ENCODE data around the gene TMEM215.
"Not testable (repeated sequence)": the region's sequence is repeated elsewhere in the genome, so short reads cannot be mapped to it uniquely, and the experiment has no call there.

The TMEM215 gene

GRCh38 chr9:32782476-32783167 lies 718 bp upstream of the TMEM215 start:
- no peak overlapping the region for H3K27ac ChIP-seq

GRCh38 chr9:32787816-32788215 lies 4.5 kb downstream of the TMEM215 start:
- H3K9me3 ChIP-seq = no peaks in the 10 kb centered on the region
- H3K27ac ChIP-seq = no peak overlapping the region
- H3K4me3 ChIP-seq (ENCODE audit: low read depth in 1 of 2, low read length in 1 of 2) = no peak overlapping the region
- no peaks in the 10 kb centered on the region for H3K4me1 ChIP-seq (ENCODE audit: control insufficient read depth in 1 of 2, insufficient read depth in 1 of 2, low read depth in 1 of 2, low read length in 1 of 2)
- TF ChIP-seq CTCF (IDR thresholded peaks at IDR 0.05) = no peak
- H3K27me3 ChIP-seq = peaks cover 51% of the 10 kb centered on the region
- H3K36me3 ChIP-seq = no peaks in the 10 kb centered on the region

More at GRCh38 chr9:32782476-32783167, 718 bp upstream of the TMEM215 start:
- H3K4me1 ChIP-seq (ENCODE audit: control insufficient read depth in 1 of 2, insufficient read depth in 1 of 2, low read depth in 1 of 2, low read length in 1 of 2) = no peaks in the 10 kb centered on the region
- H3K27me3 ChIP-seq = peaks cover 85% of the 10 kb centered on the region
- no peak for TF ChIP-seq CTCF (IDR thresholded peaks at IDR 0.05)
- no peaks in the 10 kb centered on the region for H3K9me3 ChIP-seq
- no peaks in the 10 kb centered on the region for H3K36me3 ChIP-seq
- H3K4me3 ChIP-seq (ENCODE audit: low read depth in 1 of 2, low read length in 1 of 2) = no peak overlapping the region

GRCh38 chr9:32796015-32796414 lies 12.7 kb downstream of the TMEM215 start:
- not testable (repeated sequence) for H3K4me3 ChIP-seq (ENCODE audit: low read depth in 1 of 2, low read length in 1 of 2); H3K27me3 ChIP-seq; H3K27ac ChIP-seq; H3K4me1 ChIP-seq (ENCODE audit: control insufficient read depth in 1 of 2, insufficient read depth in 1 of 2, low read depth in 1 of 2, low read length in 1 of 2); H3K9me3 ChIP-seq; H3K36me3 ChIP-seq

- Histone ChIP-seq H3K4me3 (ENCODE audit: low read depth in 1 of 2, low read length in 1 of 2) (no peak overlapping the region), H3K27ac (no peak overlapping the region), H3K9me3 (no peaks in the 10 kb centered on the region), H3K4me1 (ENCODE audit: control insufficient read depth in 1 of 2, insufficient read depth in 1 of 2, low read depth in 1 of 2, low read length in 1 of 2) (no peaks in the 10 kb centered on the region), H3K36me3 (no peaks in the 10 kb centered on the region), H3K27me3 (no peaks in the 10 kb centered on the region)
- no peak for TF ChIP-seq CTCF (IDR thresholded peaks at IDR 0.05)
These were observed 18.2 kb downstream of the TMEM215 start for GRCh38 chr9:32801530-32801929.

GRCh38 chr9:32807217-32807616 lies 23.9 kb downstream of the TMEM215 start:
- no peak overlapping the region for H3K4me3 ChIP-seq (ENCODE audit: low read depth in 1 of 2, low read length in 1 of 2)
- H3K27me3 ChIP-seq = no peaks in the 10 kb centered on the region
- no peak overlapping the region for H3K27ac ChIP-seq
- TF ChIP-seq CTCF (IDR thresholded peaks at IDR 0.05) = no peak
- no peaks in the 10 kb centered on the region for H3K36me3 ChIP-seq
- no peaks in the 10 kb centered on the region for H3K4me1 ChIP-seq (ENCODE audit: control insufficient read depth in 1 of 2, insufficient read depth in 1 of 2, low read depth in 1 of 2, low read length in 1 of 2)
- no peaks in the 10 kb centered on the region for H3K9me3 ChIP-seq

- H3K9me3 ChIP-seq = no peaks in the 10 kb centered on the region
- H3K4me1 ChIP-seq (ENCODE audit: control insufficient read depth in 1 of 2, insufficient read depth in 1 of 2, low read depth in 1 of 2, low read length in 1 of 2) = no peaks in the 10 kb centered on the region
- no peaks in the 10 kb centered on the region for H3K27me3 ChIP-seq
- no peaks in the 10 kb centered on the region for H3K36me3 ChIP-seq
- H3K27ac ChIP-seq = no peak overlapping the region
- H3K4me3 ChIP-seq (ENCODE audit: low read depth in 1 of 2, low read length in 1 of 2) = no peak overlapping the region
- no peak for TF ChIP-seq CTCF (IDR thresholded peaks at IDR 0.05)
These were observed 27.9 kb downstream of the TMEM215 start for GRCh38 chr9:32811246-32811645.

All from neutrophil (primary cell).